K562 (cell line): ENCODE data around the gene CLDN2. TPM values are rescaled to one million over a fixed set of nuclear protein-coding genes. Genes with fewer than 3 reads are reported as not detected.

Experiments used
- ATAC-seq: fragments of 200-7000 bp; cut with Tn5 transposase; 3 replicates; pipeline ENCODE4 v1.9.1; 2020; ENCODE audit warnings: moderate library complexity
- BruUV-seq: library from RNA; stranded (reverse); fragments of 400-500 nt; replicated peaks from 2 replicates; lab custom pipeline; 2021; lab: Mats Ljungman, UMichigan
- CTCF ChIA-PET: fragments of 300-600 bp; formaldehyde crosslinking; extraction: SDS; loops from one replicate; lab custom pipeline; 2021; ENCODE audit warnings: low intra/inter-chr PET ratio; lab: Yijun Ruan, JAX
- POLR2A ChIA-PET: fragments of 300-600, 350-650 bp; sonication (Branson Sonifier 250); formaldehyde crosslinking; extraction: SDS; loops from one replicate; lab custom pipeline; 2021; ENCODE audit warnings: antibody characterized with exemption, inconsistent platforms; lab: Yijun Ruan, JAX
- DNase-seq, 4 experiments: peaks; one replicate each; pipeline versions ENCODE4 v3.0.0 to v3.0.0-alpha.2; 2011 to 2018; ENCODE audit warnings: low spot score in 3 of 4, mixed read lengths in 3 of 4; ENCODE audit errors: extremely low read depth in 1 of 4
- FAIRE-seq: peaks from 2 replicates; lab custom pipeline; 2011; peaks lifted over from hg19 to GRCh38; lab: Jason Lieb, UNC
- H2AFZ ChIP-seq: 2 replicates; pipeline ENCODE4 v1.6.0; 2011; ENCODE audit warnings: low read depth, low read length, control low read depth, inconsistent platforms
- H3K27ac ChIP-seq: fragments of 200-600 bp; 3 replicates; pipeline ENCODE4 v1.8.0; 2011; ENCODE audit warnings: low read depth, mild to moderate bottlenecking, control low read depth, inconsistent platforms, low read length, moderate library complexity, mixed read lengths; ENCODE audit errors: extremely low read depth
- H3K27me3 ChIP-seq, 2 experiments: fragments of 300-600 bp in 1 of 2; 2 replicates in 1 of 2; 3 replicates in 1 of 2; pipeline versions ENCODE4 v1.6.0 to v1.8.0; 2011; ENCODE audit warnings: inconsistent platforms in 2 of 2, low read length in 2 of 2, mild to moderate bottlenecking in 1 of 2, mixed read lengths in 1 of 2, moderate library complexity in 1 of 2; ENCODE audit not compliant: control insufficient read depth in 2 of 2, insufficient read depth in 2 of 2
- H3K36me3 ChIP-seq: fragments of 300-600 bp; 3 replicates; pipeline ENCODE4 v1.8.0; 2011; ENCODE audit warnings: mild to moderate bottlenecking, low read length, inconsistent platforms; ENCODE audit not compliant: control insufficient read depth, insufficient read depth
- H3K4me1 ChIP-seq, 2 experiments: fragments of 200-600 bp in 1 of 2; replicated peaks in 1 of 2; 2 replicates in 1 of 2; 3 replicates in 1 of 2; pipeline versions ENCODE4 v1.5.1 to v1.8.0; 2011; ENCODE audit warnings: inconsistent platforms in 2 of 2, low read length in 2 of 2, mild to moderate bottlenecking in 1 of 2, mixed read lengths in 1 of 2, moderate library complexity in 1 of 2; ENCODE audit not compliant: control insufficient read depth in 2 of 2, insufficient read depth in 2 of 2
- H3K4me2 ChIP-seq: 2 replicates; pipeline ENCODE4 v1.6.1; 2011; ENCODE audit warnings: low read length, control low read depth, inconsistent platforms, mixed read lengths; ENCODE audit not compliant: insufficient read depth
- H3K4me3 ChIP-seq: fragments of 200-600 bp; sonication (generic), shearing (Covaris generic); 2 replicates; pipeline ENCODE4 v1.5.1; 2016; ENCODE audit warnings: control low read depth, inconsistent platforms
- H3K79me2 ChIP-seq: fragments of 200-600 bp; 3 replicates; pipeline ENCODE4 v1.8.0; 2011; ENCODE audit warnings: low read length, inconsistent platforms; ENCODE audit not compliant: control insufficient read depth, insufficient read depth
- H3K9ac ChIP-seq, 2 experiments: 2 replicates each; pipeline versions ENCODE4 v1.6.0 to v1.6.1; 2011; ENCODE audit warnings: low read depth in 2 of 2, low read length in 2 of 2, control low read depth in 1 of 2, inconsistent platforms in 1 of 2, mild to moderate bottlenecking in 1 of 2, mixed read lengths in 1 of 2; ENCODE audit not compliant: insufficient read depth in 1 of 2
- H3K9me1 ChIP-seq: one replicate; pipeline ENCODE4 v1.6.0; 2011; ENCODE audit warnings: inconsistent platforms, mild to moderate bottlenecking, low read length, moderate library complexity; ENCODE audit not compliant: control insufficient read depth, insufficient read depth
- H3K9me3 ChIP-seq: replicated peaks from 2 replicates; pipeline ENCODE4 v1.5.1; 2011; ENCODE audit warnings: low read depth, low read length, inconsistent platforms; ENCODE audit not compliant: control insufficient read depth, insufficient read depth
- H4K20me1 ChIP-seq: replicated peaks from 2 replicates; pipeline ENCODE4 v1.6.1; 2011; ENCODE audit warnings: low read length, inconsistent platforms, mixed read lengths; ENCODE audit not compliant: control insufficient read depth, insufficient read depth
- CEBPB ChIP-seq: fragments of 450-650 bp; IDR thresholded peaks from 2 replicates; pipeline ENCODE4 v1.6.1; 2016; ENCODE audit warnings: missing genetic modification characterization, missing compliant biosample characterization
- CREB1 ChIP-seq, 2 experiments: sonication (generic) in 1 of 2; formaldehyde crosslinking in 1 of 2; IDR thresholded peaks; 2 replicates each; pipeline versions ENCODE4 v1.6.1 to v1.8.0; 2012 to 2022; ENCODE audit warnings: inconsistent platforms in 1 of 2, mild to moderate bottlenecking in 1 of 2, missing genetic modification reagents in 1 of 2, moderate library complexity in 1 of 2
- ETV5 ChIP-seq: sonication (generic); formaldehyde crosslinking; IDR thresholded peaks from 2 replicates; pipeline ENCODE4 v1.4.0; 2020; ENCODE audit warnings: low read depth, mild to moderate bottlenecking, missing genetic modification reagents
- HDGF ChIP-seq: fragments of 450-650 bp; IDR thresholded peaks from 2 replicates; pipeline ENCODE4 v1.6.1; 2016
- KLF1 ChIP-seq: fragments of 450-650 bp; IDR thresholded peaks from 2 replicates; pipeline ENCODE4 v1.6.1; 2016; ENCODE audit warnings: missing genetic modification characterization, missing compliant biosample characterization
- KLF16 ChIP-seq: IDR thresholded peaks from 2 replicates; pipeline ENCODE4 v1.6.1; 2016; ENCODE audit warnings: antibody characterized with exemption
- LCOR ChIP-seq: sonication (generic); formaldehyde crosslinking; IDR thresholded peaks from 2 replicates; pipeline ENCODE4 v1.8.0; 2022; ENCODE audit warnings: mild to moderate bottlenecking, missing genetic modification reagents
- MEIS2 ChIP-seq: fragments of 450-650 bp; IDR thresholded peaks from 2 replicates; pipeline ENCODE4 v1.6.1; 2014; ENCODE audit warnings: mild to moderate bottlenecking; ENCODE audit not compliant: partially characterized antibody
- MTA2 ChIP-seq: fragments of 450-650 bp; IDR thresholded peaks from 2 replicates; pipeline ENCODE4 v1.6.1; 2016; ENCODE audit warnings: low read depth
- RBBP5 ChIP-seq: fragments of 200-600 bp; sonication (generic); IDR thresholded peaks from 2 replicates; pipeline ENCODE4 v1.6.1; 2012; ENCODE audit warnings: borderline replicate concordance, mild to moderate bottlenecking, low read length, control low read depth, inconsistent platforms; ENCODE audit not compliant: insufficient read depth, poor library complexity, severe bottlenecking
- SNAPC5 ChIP-seq: fragments of 250-450 bp; sonication (Bioruptor Pico); IDR thresholded peaks from 2 replicates; pipeline ENCODE4 v1.8.0; 2021; ENCODE audit warnings: moderate library complexity, mild to moderate bottlenecking, inconsistent platforms
- TBL1XR1 ChIP-seq, 2 experiments: IDR thresholded peaks; 2 replicates each; pipeline ENCODE4 v1.6.1; 2012; ENCODE audit warnings: improper control_type of control experiment in 2 of 2, low read length in 2 of 2, mild to moderate bottlenecking in 1 of 2
- XRCC5 ChIP-seq: fragments of 200-400 bp; formaldehyde crosslinking; IDR thresholded peaks from 2 replicates; pipeline ENCODE4 v1.6.1; 2017; ENCODE audit warnings: low read depth, mild to moderate bottlenecking, low read length
- YBX1 ChIP-seq: fragments of 450-650 bp; IDR thresholded peaks from 2 replicates; pipeline ENCODE4 v1.7.1; 2016; ENCODE audit warnings: mild to moderate bottlenecking
- ZNF592 ChIP-seq: fragments of 450-650 bp; IDR thresholded peaks from 2 replicates; pipeline ENCODE4 v1.6.1; 2017; ENCODE audit warnings: antibody characterized with exemption, mild to moderate bottlenecking
- ZNF785 ChIP-seq: fragments of 250-450 bp; sonication (Bioruptor Pico); IDR thresholded peaks from 2 replicates; pipeline ENCODE4 v1.4.0; 2020; ENCODE audit warnings: mild to moderate bottlenecking
- WGBS: fragments of 100-300 bp; shearing (Covaris generic); methylation state at CpG from one replicate; pipeline ENCODE4 v1.1.6; 2016; ENCODE audit warnings: low coverage, mixed read lengths; ENCODE audit not compliant: insufficient coverage; ENCODE audit errors: missing lambda C conversion rate; 5-methylcytosine and 5-hydroxymethylcytosine counted together
- in situ Hi-C: fragments of 300-500 bp; cut with MboI; formaldehyde crosslinking; loops from 4 replicates; pipeline ENCODE4 v1.15.0; 2018; ENCODE audit warnings: inconsistent platforms, mixed read lengths
- intact Hi-C: fragments of 100-400 bp; cut with micrococcal nuclease; formaldehyde crosslinking; loops from 2 replicates; pipeline ENCODE4 v1.14.2; 2022
- polyA plus RNA-seq, 8 experiments: library from polyadenylated mRNA; depleted of rRNA in 4 of 8; stranded (reverse) in 5 of 8; unstranded in 3 of 8; fragments of >200 nt; fragmentation: Nextera tagmentation in 2 of 8; fragmentation: Illumina TruSeq in 1 of 8; extraction: Ambion mirVana in 2 of 8; extraction: Trizol in 1 of 8; gene quantifications; 2 replicates each; pipeline versions ENCODE4 v1.2.1 to v1.2.3, GENCODE V29; 2011 to 2014; ENCODE audit warnings: inconsistent platforms in 1 of 8, missing spikeins in 1 of 8
- total RNA-seq, 7 experiments: library from RNA; depleted of rRNA in 6 of 7; stranded (reverse); fragments of >200 nt in 6 of 7; fragmentation: Illumina TruSeq in 2 of 7; extraction: Trizol in 2 of 7; gene quantifications; 2 replicates each; pipeline versions ENCODE4 v1.2.1 to v1.2.3, GENCODE V29; 2011 to 2021; ENCODE audit warnings: low replicate concordance in 1 of 7
- TF ChIP-seq, protein P1 (sequence below): fragments of 150-350 bp; conservative IDR thresholded peaks from 2 replicates; pipeline ENCODE4 v1.6.1; 2014; ENCODE audit warnings: low read length

CLDN2 gene
- total and polyA plus RNA-seq, 9 of the 15 experiments (the other 6 are each of a cell fraction or from before 2014, with no cell fraction given), result not detected

DNA sequence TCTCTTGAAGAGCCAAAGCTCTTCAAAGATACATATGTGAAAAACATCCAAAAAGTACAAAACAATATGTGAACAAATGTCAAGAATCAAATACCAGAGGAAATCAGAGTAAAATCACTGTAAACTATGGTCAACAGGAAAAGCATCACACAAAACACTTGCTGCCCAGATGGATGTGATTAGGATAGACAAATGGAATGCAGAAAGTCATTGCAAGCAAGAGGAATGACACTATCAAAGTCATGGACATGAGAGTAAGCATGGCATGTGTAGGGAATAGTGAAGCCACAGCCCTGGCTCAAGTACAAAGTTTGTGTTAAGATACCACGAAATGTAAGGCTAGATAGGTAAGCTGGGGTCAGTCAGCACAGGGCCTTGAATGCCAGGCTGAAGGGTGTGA, 37.7 kb downstream of the CLDN2 start:
- no peak overlapping the region for H2AFZ ChIP-seq
- H3K79me2 ChIP-seq, result no peaks in the 10 kb centered on the region
- FAIRE-seq (no peak), ATAC-seq (no peak), DNase-seq (no peak)
- CTCF ChIA-PET, result no interaction called here
- intact Hi-C loops (no loop called here), in situ Hi-C loops (no loop called here)
- no peak overlapping the region for H3K4me2 ChIP-seq
- H3K4me1 ChIP-seq, result no peaks in the 10 kb centered on the region
- no peak overlapping the region for H3K9ac ChIP-seq
- H3K27ac ChIP-seq, result no peak overlapping the region
- H3K36me3 ChIP-seq, result no peaks in the 10 kb centered on the region
- WGBS, result 0% methylated on average over 1 of the region's 1 CpG
- no TSS peak for BruUV-seq
- H3K9me1 ChIP-seq, result no peaks in the 10 kb centered on the region
- H3K27me3 ChIP-seq, result no peaks in the 10 kb centered on the region
- no peaks in the 10 kb centered on the region for H3K9me3 ChIP-seq
- TF ChIP-seq KLF16 (no peak), HDGF (no peak), MEIS2 (no peak), TBL1XR1 (IDR thresholded peaks at IDR 0.05; ENCODE audit: low read length in 2 of 2) (no peak), ETV5 (CRISPR knock-in tag) (no peak), CEBPB (tag) (no peak), CREB1 (IDR thresholded peaks at IDR 0.05) (no peak), CREB1 (CRISPR knock-in tag; IDR thresholded peaks at IDR 0.05) (no peak), ZNF785 (CRISPR knock-in tag) (no peak), KLF1 (tag) (no peak), MTA2 (no peak), ZNF592 (no peak), YBX1 (no peak), SNAPC5 (CRISPR knock-in tag) (no peak), XRCC5 (no peak), RBBP5 (no peak), LCOR (CRISPR knock-in tag) (no peak)
- TF ChIP-seq, protein P1, sequence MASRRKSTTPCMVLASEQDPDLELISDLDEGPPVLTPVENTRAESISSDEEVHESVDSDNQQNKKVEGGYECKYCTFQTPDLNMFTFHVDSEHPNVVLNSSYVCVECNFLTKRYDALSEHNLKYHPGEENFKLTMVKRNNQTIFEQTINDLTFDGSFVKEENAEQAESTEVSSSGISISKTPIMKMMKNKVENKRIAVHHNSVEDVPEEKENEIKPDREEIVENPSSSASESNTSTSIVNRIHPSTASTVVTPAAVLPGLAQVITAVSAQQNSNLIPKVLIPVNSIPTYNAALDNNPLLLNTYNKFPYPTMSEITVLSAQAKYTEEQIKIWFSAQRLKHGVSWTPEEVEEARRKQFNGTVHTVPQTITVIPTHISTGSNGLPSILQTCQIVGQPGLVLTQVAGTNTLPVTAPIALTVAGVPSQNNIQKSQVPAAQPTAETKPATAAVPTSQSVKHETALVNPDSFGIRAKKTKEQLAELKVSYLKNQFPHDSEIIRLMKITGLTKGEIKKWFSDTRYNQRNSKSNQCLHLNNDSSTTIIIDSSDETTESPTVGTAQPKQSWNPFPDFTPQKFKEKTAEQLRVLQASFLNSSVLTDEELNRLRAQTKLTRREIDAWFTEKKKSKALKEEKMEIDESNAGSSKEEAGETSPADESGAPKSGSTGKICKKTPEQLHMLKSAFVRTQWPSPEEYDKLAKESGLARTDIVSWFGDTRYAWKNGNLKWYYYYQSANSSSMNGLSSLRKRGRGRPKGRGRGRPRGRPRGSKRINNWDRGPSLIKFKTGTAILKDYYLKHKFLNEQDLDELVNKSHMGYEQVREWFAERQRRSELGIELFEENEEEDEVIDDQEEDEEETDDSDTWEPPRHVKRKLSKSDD, result no peak
- POLR2A ChIA-PET, result interaction anchor here (0.8 kb wide), 1 partner anchor 16 kb away, joined by 3 read pairs; no protein-coding TSS in a partner anchor
- no peak overlapping the region for H3K4me3 ChIP-seq
- no peaks in the 10 kb centered on the region for H4K20me1 ChIP-seq
